Posterior cingulate gyrus (tissue), 11 donors: ENCODE results near the gene PLCL2.

Experiments used
- DNase-seq, 10 donors: peaks; one replicate each; pipeline versions ENCODE4 v3.0.0 to v3.0.0-alpha.2; 2020 to 2021; ENCODE audit warnings: mixed read lengths in 3 of 10
- intact Hi-C: fragments of 100-400 bp; cut with DNase I; formaldehyde crosslinking; loops from one replicate; pipeline ENCODE4 v1.15.1; 2023

The PLCL2 gene

DNA sequence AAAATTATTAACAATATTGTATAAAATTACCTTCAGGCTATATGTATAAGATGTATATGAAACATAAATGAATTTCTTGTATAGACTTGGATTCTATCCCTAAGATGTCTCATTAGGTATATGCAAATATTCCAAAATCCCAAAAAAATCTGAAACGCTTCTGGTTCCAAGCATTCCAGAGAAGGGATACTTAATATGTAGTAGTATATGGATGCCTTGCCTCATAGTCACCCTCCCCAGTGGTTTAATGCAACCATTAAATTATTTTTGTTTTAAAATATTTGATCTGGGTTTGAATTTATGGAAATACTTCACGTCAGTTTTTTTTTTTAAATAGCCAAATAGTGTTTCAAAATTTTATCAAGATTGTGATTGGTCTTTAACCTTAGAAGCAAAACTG, 27.2 kb downstream of the PLCL2 start:
- intact Hi-C loops = no loop called here
- no peak for DNase-seq

DNA sequence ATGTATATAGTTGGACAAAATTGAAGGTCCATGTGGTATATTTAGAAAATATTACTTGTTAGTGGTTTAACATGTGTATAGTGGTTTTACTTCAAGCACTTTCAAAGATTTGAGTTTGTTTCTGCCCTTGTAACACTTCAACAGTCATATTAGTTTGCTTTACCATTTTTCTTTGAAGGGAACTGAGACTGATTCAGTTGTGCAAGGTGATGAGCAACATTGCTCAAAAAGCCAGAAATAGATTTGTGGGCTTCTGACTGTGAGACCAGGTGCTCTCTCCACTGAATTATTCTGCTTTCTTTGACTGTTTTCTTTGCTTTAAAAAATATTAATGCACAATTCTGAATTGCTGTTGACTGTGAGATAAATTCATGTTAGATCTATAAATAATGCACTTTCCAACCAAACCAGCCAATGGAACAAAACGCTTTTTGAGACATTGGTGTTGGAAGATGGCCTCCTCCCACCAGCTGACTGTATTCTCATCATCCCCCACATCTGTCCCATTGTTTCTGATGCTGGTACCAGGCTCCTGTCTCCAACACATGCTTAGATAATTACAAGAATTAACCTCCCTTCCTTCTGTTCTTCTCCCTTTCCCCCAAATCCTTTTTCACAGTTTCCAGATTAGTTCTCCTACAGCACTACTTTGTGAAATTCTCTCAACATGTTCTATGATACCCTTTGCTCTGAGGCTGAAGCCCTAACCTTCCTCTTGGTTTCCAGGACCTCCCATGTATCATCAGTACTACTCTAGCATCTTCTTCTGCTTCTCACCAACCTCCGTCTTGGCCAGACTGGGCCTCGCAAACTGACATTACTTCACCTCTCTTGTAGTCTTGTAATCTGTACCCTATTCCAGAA, 27.9 kb downstream of the PLCL2 start:
- DNase-seq = no peak
- intact Hi-C loops = no loop called here

DNA sequence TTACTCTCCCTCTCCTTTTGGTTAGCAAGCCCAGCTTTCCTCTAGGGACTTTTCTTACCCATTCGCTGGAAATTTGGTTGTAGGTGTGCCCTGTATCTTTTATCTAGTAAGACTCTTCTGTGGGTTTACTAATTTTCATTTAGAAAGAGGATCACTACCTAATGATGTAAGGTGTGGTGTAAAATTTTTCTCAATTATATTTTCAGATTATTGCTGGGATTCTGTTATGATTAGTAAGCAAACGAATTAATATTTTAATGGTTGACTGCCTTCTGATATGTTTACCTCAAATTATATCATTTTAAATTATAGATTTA, 28.5 kb downstream of the PLCL2 start:
- intact Hi-C loops = no loop called here

DNA sequence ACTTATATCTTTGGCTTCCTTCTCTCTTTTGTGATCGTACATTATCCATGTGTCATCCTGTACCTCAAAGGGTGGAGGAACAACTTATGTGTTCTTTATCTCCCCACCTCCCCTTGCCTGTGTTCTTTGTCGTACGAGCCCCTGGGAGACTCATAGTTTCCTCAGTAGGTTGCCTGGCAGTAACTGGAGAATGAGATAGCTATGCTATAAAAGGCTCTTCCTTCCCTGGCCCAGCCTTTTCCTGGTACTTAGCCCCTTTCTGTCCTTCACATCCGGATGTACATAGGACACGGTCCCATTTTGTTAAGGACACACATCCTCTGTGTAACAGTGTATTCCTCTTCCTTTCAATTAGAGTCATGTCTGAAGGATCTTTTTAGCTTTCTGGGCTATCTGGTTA, 32.1 kb downstream of the PLCL2 start:
- intact Hi-C loops = no loop called here
- DNase-seq = no peak

More for the DNA sequence above, 28.5 kb downstream of the PLCL2 start:
- DNase-seq = no peak

DNA sequence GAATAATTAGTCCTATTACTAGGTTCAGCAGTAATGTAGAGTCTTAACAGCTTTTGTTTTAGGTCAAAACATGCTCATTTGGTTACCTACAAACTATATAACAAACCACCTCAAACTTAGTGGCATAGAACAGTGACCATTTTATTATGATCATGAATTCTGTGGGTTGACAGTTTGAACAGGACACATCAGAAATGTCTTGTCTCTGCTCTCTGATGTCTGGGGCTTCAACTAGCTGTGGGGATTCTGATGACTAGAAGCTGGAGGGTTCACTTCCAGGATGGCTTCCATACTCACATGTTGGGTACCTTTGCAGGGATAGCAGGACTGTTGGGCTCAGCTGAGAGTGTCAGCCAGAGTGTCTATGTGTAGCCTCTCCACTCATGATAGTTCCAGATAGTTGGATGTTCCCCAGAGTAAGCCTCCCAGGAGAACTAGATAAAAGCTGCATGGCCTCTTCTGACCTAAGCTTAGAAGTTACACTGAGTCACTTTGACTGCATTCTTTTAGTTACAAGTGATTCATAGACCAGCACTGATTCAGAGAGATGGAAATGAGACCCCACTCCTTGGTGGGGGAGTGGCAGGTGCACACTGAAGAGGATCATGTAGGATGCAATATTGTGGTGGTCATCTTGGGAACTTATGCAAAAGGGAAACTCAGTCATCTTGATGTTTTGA, 32.6 kb downstream of the PLCL2 start:
- DNase-seq = no peak
- intact Hi-C loops = no loop called here

DNA sequence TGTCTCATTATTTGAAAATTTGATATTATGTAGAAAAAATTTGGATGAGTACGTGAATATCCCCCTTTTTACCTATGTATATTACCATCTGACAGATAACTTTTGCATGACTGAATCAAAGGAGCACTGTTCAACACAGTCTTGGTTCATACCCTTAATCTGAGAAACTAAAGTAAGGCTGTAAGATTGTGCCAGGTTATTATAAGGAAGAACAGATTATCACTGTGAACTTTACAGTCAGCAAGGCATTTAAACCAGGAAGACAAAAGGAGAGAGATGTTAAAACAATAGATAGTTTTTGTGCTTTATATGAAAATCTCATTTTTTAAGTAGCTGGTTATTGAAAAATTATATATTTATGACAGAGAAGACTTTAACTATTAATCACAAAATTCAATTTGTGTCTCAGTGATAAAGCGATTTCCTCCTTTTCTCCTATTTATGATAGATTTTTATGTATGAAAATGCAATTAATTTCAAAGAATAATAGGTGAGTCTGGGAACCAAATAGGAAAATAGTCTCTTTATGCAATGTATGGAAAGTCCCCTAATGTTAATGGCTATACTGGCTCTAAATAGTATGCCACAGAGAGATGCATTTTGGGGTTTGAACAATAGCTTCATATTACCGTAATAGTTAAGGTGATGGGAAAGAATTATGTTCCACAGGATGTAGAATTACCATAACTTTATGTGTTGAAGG, 33.4 kb downstream of the PLCL2 start:
- DNase-seq = no peak
- intact Hi-C loops = no loop called here

DNA sequence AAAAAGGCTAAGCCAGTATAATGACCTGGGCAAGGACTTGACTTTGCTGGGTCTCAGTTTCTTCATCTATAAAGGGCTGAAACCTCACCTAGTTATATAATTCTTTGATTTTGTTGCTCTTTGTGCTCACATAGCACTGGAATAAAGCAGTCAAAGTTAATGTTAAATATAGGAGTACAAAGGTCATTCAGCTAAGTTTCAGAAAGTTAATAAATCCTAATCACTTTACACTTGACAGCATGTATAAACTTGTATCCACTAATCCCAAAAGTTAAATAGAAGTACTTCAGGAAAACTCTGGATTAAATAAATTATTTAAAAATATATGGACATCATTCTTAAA, 33.9 kb downstream of the PLCL2 start:
- DNase-seq = no peak
- intact Hi-C loops = no loop called here

DNA sequence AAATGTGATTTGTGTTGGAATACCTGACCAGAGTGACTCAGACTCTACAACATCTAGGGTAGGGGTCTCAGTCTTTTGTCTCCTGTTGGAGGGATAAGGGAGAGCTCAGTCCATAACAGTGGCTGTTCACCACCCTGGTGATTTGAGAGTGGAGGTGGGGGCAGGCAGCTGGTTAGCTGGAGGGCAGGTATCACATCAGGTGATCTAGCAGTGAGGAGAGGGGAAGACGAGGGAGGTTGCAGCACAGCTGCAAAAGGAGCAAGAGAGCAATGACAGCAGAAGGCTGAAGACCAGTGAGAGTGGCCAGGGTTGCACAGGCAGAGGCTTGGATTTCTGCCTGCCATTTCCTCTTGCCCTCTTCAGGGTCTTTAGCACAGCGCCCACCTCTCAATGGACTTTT, 38.4 kb downstream of the PLCL2 start:
- DNase-seq = no peak
- intact Hi-C loops = no loop called here

DNA sequence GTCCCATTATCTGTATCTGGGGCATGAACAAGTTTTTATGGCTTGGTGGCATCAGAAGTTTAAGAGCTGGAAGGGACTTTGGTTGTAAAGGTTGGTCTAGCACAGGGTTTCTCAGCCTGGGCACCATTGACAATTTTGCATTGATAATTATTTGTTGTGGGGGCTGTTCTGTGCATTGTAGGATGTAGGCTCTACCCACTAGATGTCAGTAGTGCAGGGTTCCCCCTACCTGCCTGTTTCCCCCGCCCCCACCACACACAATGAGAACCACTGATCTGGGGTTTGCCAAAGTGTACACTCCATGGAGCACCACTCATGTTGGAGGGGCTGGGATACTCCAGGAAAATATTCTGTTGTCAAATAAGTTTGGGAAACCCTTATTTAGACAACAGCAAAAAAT, 42.7 kb downstream of the PLCL2 start:
- no peak for DNase-seq

DNA sequence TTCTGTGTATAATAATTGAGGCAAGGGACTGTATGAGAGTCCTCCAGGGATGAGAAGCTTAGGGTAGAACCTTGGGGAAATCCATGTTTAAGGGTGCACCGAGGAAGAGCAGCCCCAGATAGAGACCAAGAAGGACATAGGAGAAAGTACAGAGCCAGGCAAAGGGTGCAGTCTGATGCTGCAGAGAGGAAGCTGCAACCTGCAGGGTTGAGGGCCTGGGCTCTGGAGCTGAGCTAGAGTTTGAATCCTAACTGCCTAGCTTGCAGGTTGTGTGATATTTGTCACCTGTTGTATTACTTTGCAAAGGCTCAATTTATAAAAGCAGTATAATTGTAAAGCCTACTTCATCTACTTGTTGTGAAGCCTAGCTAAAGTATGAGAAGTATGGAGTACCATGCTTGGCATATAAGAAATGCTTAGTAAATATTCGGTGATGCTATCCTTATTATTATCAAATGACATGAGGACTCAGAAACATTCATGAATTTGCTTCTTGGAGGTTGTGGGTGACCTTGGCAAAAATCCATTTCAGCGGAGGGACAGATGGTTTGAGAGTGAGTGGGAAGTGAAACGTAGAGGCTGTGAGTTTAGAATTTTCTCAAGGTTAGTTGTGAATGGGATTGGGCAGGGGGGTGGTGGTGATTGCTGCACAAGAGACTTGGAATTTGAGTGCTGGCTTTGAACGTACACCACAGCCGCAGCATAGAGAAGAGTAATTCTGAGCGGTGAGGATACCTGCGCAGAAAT, 43.8 kb downstream of the PLCL2 start:
- intact Hi-C loops = no loop called here
- DNase-seq = no peak

More for the DNA sequence above, 42.7 kb downstream of the PLCL2 start:
- intact Hi-C loops = no loop called here

DNA sequence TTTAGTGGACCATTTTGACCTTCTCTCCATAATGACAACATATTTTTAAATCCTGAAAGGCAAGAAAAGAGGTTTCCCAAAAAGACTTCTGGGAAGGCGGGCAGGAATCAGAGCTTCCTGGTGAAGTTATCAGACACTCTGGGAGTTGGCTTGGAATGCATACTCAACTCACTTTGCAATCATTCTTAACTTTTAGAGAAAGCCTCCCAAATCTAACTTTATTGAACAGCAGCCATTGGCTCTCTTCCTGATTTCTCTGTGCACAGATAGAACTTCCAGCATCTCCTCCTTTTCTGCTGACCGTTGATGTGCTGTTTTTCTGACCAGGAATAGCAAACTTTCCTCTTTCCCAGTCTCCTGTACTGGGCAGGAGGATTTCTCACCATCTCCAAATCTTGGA, 44.6 kb downstream of the PLCL2 start:
- intact Hi-C loops = no loop called here
- no peak for DNase-seq

DNA sequence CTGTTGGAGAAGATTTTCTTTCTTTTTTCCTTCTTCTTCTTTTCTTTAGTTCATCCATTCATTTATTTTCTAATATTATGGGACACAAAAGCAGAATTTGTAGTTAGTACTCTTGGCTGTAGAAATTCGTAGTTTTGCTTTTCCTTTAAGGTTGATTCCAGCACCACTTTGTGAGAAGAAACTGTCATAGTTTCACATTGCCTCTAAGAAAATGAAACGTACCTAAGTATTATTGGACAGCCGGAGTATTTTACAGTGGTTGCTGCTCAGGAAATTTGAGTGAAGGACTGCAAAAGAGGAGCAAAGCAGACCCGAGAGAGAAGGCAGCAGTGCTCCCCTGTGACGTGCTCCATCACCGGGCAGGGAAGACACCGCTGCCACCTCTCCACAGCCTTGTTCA, 48.1 kb downstream of the PLCL2 start:
- no peak for DNase-seq
- intact Hi-C loops = no loop called here

DNA sequence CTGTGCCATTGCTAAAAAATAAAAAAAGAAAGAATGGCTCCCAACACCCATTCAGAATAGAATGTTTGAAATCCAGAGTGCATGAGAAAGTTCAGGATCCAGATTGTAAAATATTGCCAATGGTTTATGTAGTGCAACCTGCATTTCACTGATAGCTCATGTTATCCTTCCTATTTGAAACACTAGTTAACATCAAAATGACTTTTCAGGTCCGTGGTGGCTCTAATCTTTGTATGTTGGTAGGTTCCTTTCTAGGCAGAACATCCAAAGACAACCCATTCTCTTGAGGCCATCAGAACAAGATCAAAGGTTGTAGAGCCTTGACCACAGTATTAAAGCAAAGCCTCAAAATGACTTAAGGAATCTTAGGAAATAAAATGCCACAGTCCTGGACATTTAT, 51.0 kb downstream of the PLCL2 start:
- intact Hi-C loops = no loop called here

DNA sequence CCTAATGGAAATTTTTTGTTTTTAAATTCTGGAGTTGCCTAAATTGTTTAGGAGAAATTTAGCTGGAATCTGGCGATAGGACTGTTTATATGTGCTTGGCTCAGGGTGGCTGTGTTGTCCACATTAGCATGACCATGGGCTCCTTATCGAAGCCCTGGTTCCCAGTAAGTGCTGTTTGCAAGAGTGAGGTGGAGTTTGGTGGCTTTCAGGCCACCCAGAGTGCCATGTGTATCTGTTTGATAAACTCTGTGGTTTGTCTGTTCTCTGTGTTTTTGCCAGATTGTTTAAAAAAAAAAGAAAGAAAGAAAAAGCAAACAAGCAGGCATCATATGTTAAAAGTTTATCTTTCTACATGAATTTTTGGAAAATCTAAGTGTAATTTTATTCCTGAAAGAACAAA, 51.5 kb downstream of the PLCL2 start:
- DNase-seq = no peak
- intact Hi-C loops = no loop called here

More for the DNA sequence above, 51.0 kb downstream of the PLCL2 start:
- DNase-seq = no peak

DNA sequence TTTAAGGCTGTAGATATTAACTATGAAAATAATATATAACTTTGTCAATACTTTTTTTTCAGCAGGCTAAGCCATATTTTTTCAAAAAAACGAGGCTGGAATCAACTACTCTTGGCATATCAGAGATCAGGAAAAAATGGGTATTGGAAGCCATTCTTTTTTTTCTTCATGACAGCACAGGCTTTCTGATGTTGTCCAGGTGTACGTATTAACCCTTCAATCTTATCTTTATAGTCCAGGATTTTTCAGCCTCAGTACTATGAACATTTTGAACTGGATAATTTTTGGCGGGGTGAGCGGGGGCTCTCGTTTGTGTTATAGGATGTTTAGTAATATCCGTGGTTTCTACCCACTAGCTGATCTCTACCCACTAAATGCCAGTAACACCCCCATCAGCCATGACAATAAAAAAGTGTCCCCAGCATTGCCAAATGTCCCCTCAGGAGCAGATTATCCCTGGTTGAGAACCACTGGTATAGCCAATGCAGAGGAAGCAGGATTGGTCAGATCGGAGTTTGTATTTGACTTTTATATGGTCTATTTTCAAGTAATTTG, 52.0 kb downstream of the PLCL2 start:
- no peak for DNase-seq
- intact Hi-C loops = no loop called here

DNA sequence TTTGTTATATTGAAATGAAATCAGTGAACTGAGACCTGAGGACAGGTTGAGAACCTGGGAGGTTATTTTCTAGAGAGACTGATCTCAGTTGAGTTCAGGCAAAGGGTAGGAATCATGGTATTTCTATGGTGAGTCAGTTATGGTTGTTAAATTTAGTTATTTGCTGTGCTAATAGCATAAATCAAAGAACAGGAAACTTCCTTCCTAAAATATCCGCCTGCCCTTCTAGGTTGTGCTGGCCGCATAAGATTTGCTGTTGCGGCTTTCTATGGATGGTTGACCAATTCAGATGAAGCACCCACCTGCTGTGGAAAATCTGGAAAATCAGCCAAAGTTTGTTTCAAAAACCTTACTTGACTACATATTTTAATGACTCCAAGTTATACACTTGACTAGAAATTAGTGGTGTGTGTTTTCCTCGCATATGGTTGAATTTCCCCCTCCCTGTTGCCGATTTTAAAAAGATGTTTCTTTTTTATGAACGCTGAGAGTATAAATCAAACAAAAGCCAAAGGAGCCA, 52.6 kb downstream of the PLCL2 start:
- no peak for DNase-seq
- intact Hi-C loops = no loop called here

DNA sequence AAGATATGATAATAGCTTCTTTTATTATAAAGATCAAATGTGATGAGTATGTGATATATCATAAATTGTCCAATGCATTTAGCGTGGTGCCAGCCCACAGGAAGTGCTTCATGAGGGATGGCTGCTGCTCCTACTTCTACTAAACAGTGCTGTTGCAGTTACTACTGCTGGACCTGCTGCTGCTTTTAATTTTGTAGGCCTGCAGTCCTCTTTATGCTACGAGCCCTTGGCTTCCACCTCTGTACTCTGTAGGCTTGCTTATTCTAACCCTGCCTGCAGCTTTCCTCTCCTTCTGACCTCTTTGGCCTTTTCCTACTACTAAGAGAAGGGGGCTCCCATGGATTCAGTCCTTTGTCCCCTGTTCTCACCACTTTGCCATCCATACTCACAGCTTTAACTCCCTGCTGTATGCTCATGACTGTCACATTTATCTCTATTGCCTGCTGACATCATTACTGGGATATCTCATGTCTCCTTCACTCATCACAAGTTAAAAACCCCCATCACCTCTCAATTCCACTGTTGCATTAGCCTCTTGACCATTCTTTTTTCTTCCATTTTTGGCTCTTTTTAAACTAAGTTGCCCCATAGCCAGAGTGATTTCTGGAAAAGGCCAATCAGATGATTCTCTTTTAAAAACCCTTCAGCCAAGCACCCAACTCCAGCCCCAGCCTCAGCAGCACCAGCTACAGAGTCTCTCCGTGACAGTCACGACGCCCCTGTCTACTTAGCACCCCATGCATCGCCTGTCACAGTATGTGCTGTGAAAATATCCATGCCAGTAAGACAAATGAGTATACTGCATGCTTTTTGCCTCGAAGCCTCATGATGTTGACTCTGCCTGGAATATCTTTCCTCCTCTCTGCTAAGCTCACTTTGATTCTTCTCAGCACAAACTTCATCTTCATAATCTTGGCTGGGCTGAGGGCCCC, 56.3 kb downstream of the PLCL2 start:
- peak in 3 of 10 donors; percentile 23 to 85 (median 67) for DNase-seq
- intact Hi-C loops = no loop called here

DNA sequence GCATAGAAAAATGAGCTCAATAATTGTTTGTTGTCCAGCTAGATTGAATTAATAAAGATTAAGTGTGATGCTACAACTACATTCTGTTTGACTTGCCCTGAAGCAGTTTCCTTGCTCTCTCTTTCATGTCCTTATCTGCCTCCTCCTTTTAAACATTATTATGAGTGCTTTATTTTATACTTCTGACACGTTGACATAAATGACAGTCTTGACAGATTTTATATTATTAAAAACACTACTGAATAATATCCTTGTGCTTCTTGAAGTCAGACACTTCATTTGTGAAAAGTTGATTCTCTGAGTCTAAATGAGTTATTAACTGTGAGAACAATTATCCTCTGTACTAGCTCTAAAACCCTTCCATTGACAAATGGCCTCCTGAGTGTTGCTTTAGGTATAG, 58.2 kb downstream of the PLCL2 start:
- intact Hi-C loops = no loop called here
- DNase-seq = no peak

DNA sequence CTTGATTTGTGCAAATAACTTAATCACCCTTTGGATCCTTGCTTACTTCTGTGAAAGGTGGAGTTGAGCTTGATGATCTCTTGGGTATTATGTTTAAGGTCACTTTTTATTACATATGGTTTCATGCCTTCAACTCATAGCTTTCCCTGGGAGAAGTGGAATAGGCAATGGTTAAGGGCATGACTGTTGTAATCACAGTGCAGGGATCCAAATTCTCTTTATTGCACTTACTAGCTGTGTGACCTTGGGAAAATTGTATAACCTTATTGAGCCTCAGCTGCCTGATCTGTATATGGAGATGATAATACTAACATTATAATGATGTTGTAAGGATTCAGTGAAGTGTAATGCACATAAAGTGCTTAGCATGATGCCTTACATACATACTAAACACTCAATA, 59.1 kb downstream of the PLCL2 start:
- no peak for DNase-seq
- intact Hi-C loops = no loop called here
